ENCODE measurements around the gene MAEL. TPM values are rescaled to one million over a fixed set of nuclear protein-coding genes. Genes with fewer than 3 reads are reported as not detected.

MAEL gene
- total and polyA plus RNA-seq, 2 donors (not counting 1 experiment from before 2014, with no cell fraction given) = 0.04 TPM; not detected in 1

- H3K36me3 ChIP-seq (replicated peaks in 1 of 2; ENCODE audit: control extremely low read depth in 1 of 2, control insufficient read depth in 1 of 2, extremely low read depth in 1 of 2, insufficient read depth in 2 of 2, low read length in 1 of 2) = no peaks in the 10 kb centered on the region
- peaks cover 0 to 3% (median 0%) of the 10 kb centered on the region in 3 donors for H3K9me3 ChIP-seq (ENCODE audit: control extremely low read depth in 1 of 3, control insufficient read depth in 2 of 3, insufficient read depth in 1 of 3, low read length in 2 of 3)
- peaks cover 7 to 11% of the 10 kb centered on the region in 2 donors for H3K4me1 ChIP-seq (ENCODE audit: control insufficient read depth in 2 of 2, insufficient read depth in 2 of 2, low read length in 2 of 2)
- H3K27ac ChIP-seq (ENCODE audit: low read length in 2 of 2) = no peak overlapping the region
- WGBS (ENCODE audit: insufficient coverage) = 100% methylated on average over 2 of the region's 2 CpGs
- ATAC-seq (ENCODE audit: low read depth) (no peak), DNase-seq (no peak)
- no peaks in the 10 kb centered on the region for H3K9me3 Mint-ChIP-seq (ENCODE audit: insufficient read depth)
- no peak overlapping the region for H3K9ac ChIP-seq (ENCODE audit: low read length)
- ChIA-PET POLR2A (no interaction called here), CTCF (interaction anchor here (0.7 kb wide), 1 partner anchor 110 kb away, joined by 3 read pairs; no protein-coding TSS in a partner anchor)
- intact Hi-C loops (cut with micrococcal nuclease) = no loop called here
- peaks cover 14% of the 10 kb centered on the region for H3K4me1 Mint-ChIP-seq
- H3K27me3 ChIP-seq (replicated peaks in 1 of 4; ENCODE audit: control extremely low read depth in 1 of 4, control insufficient read depth in 3 of 4, insufficient read depth in 4 of 4, low read length in 3 of 4) = peaks cover 0 to 37% (median 20%) of the 10 kb centered on the region in 4 experiments
- TF ChIP-seq EZH2 (IDR thresholded peaks at IDR 0.05; ENCODE audit: borderline replicate concordance, insufficient read depth, low read depth, low read length, poor library complexity, severe bottlenecking) = no peak
- TF ChIP-seq CTCF (IDR thresholded peaks at IDR 0.05) = no peak
- H3K79me2 ChIP-seq (ENCODE audit: control insufficient read depth, insufficient read depth, low read length) = no peaks in the 10 kb centered on the region
- H3K27me3 Mint-ChIP-seq = peaks cover 52% of the 10 kb centered on the region
- no peak overlapping the region for H2AFZ ChIP-seq (ENCODE audit: insufficient read depth, low read depth, low read length, poor library complexity, severe bottlenecking)
- no peak overlapping the region for H3K4me3 Mint-ChIP-seq
- no peak overlapping the region for H3K4me2 ChIP-seq (replicated peaks; ENCODE audit: low read depth, low read length, poor library complexity, severe bottlenecking)
- no peak overlapping the region for H3K27ac Mint-ChIP-seq
- H3K4me3 ChIP-seq (ENCODE audit: control extremely low read depth in 1 of 5, extremely low read depth in 1 of 5, insufficient read depth in 1 of 5, low read depth in 2 of 5, low read length in 4 of 5) = no peak overlapping the region
- no peaks in the 10 kb centered on the region for H4K20me1 ChIP-seq (ENCODE audit: control insufficient read depth, insufficient read depth, low read length, poor library complexity, severe bottlenecking)
Measured at GRCh38 chr1:166948856-166949350, 40.2 kb upstream of the MAEL start.

GRCh38 chr1:166950156-166950555, 38.9 kb upstream of the MAEL start:
- no peak overlapping the region for H3K4me3 Mint-ChIP-seq
- peaks cover 0 to 3% (median 0%) of the 10 kb centered on the region in 3 donors for H3K9me3 ChIP-seq (ENCODE audit: control extremely low read depth in 1 of 3, control insufficient read depth in 2 of 3, insufficient read depth in 1 of 3, low read length in 2 of 3)
- no peak overlapping the region for H3K27ac ChIP-seq (ENCODE audit: low read length in 2 of 2)
- ATAC-seq (ENCODE audit: low read depth) (no peak), DNase-seq (no peak)
- peaks cover 0 to 32% (median 22%) of the 10 kb centered on the region in 4 experiments for H3K27me3 ChIP-seq (replicated peaks in 1 of 4; ENCODE audit: control extremely low read depth in 1 of 4, control insufficient read depth in 3 of 4, insufficient read depth in 4 of 4, low read length in 3 of 4)
- no peaks in the 10 kb centered on the region for H3K36me3 ChIP-seq (replicated peaks in 1 of 2; ENCODE audit: control extremely low read depth in 1 of 2, control insufficient read depth in 1 of 2, extremely low read depth in 1 of 2, insufficient read depth in 2 of 2, low read length in 1 of 2)
- TF ChIP-seq CTCF (IDR thresholded peaks at IDR 0.05) (no peak), EZH2 (IDR thresholded peaks at IDR 0.05; ENCODE audit: borderline replicate concordance, insufficient read depth, low read depth, low read length, poor library complexity, severe bottlenecking) (no peak)
- WGBS (ENCODE audit: insufficient coverage) = 100% methylated on average over 2 of the region's 2 CpGs
- H3K4me2 ChIP-seq (replicated peaks; ENCODE audit: low read depth, low read length, poor library complexity, severe bottlenecking) = no peak overlapping the region
- intact Hi-C loops (cut with micrococcal nuclease) = no loop called here
- H3K79me2 ChIP-seq (ENCODE audit: control insufficient read depth, insufficient read depth, low read length) = no peaks in the 10 kb centered on the region
- peaks cover 7 to 11% of the 10 kb centered on the region in 2 donors for H3K4me1 ChIP-seq (ENCODE audit: control insufficient read depth in 2 of 2, insufficient read depth in 2 of 2, low read length in 2 of 2)
- H3K9me3 Mint-ChIP-seq (ENCODE audit: insufficient read depth) = no peaks in the 10 kb centered on the region
- CTCF ChIA-PET = no interaction called here
- no peaks in the 10 kb centered on the region for H4K20me1 ChIP-seq (ENCODE audit: control insufficient read depth, insufficient read depth, low read length, poor library complexity, severe bottlenecking)
- H3K27ac Mint-ChIP-seq = no peak overlapping the region
- H3K9ac ChIP-seq (ENCODE audit: low read length) = no peak overlapping the region
- H3K4me1 Mint-ChIP-seq = peaks cover 14% of the 10 kb centered on the region
- peaks cover 52% of the 10 kb centered on the region for H3K27me3 Mint-ChIP-seq
- POLR2A ChIA-PET = no interaction called here
- H2AFZ ChIP-seq (ENCODE audit: insufficient read depth, low read depth, low read length, poor library complexity, severe bottlenecking) = no peak overlapping the region
- H3K4me3 ChIP-seq (ENCODE audit: control extremely low read depth in 1 of 5, extremely low read depth in 1 of 5, insufficient read depth in 1 of 5, low read depth in 2 of 5, low read length in 4 of 5) = no peak overlapping the region

Measured in B cell (primary cell).